NK-92 (cell line): ENCODE results near the gene VASN.

Source experiments
- DNase-seq: peaks from one replicate; lab custom pipeline; 2025; ENCODE audit not compliant: unreplicated experiment; lab: John Stamatoyannopoulos, UW

The VASN gene

DNA sequence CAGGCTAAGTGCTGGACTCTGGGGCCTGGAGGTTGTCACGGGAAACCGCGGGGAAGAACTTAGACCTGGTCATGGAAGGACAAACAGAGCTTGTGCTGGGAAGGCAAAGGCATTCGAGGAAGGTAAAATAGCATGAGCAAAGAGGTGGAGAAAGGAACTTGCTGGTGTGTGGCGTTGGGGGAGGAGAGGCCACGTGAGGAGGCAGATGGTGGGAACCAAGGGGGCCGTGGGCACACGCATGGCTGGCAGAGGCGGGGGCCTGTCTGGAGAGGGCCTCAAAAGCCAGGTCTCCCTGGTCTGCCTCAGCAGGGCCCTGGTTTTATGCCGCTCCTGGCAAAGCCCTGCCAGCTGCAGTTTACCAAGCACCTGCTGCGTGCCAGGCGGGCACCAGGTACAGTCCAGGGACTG lies 29.4 kb downstream of the VASN start:
- no peak for DNase-seq

DNA sequence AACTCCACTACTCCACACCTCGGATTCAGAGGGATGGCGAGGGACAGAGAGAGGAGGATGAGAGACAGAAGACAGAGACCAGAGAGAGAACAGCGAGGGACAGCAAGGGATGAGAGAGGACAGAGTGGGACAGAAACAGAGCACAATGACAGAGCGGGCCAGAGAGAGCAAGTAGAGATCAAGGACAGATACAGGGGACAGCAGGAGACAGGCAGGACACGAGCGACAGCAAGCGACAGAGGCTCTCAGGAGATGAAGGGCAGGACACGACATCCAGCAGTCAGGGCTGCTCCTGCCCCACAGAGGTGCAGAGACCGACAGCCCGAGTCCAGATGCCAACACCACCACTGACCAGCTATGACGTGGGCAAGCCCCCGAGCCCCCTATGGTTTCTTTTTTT lies 29.9 kb downstream of the VASN start:
- no peak for DNase-seq

DNA sequence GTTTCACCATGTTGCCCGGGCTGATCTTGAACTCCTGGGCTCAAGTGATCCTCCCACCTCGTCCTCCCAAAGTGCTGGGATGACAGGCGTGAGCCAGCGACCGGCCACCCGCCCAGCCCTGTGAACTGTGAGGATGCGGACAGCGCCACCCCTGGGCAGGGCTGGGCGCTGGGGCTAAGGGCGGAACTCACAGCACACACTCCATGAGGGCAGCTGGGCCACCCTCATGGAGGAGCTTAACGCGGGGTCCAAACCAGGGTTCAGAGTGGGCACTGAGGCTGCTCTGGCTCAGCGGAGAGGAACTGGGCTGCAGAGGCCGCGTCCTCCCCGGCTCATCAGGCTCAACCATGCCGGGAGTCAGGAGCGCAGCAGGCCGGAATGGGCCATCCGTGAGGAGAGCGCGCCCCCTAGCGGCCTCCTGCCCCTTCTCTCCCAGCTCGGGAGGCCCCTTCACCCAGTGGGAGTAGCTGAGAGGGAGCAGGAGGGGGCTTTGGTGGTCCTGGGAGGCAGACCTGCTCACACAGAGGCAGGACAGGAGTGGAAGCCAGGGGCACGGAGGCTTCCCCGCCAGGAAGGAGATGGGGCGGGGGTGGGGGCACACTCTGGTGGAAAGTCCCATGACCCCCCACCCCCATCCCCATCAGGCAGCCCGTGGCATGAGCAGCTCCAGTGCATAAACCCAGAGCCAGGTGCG lies 30.9 kb downstream of the VASN start:
- DNase-seq, result no peak

DNA sequence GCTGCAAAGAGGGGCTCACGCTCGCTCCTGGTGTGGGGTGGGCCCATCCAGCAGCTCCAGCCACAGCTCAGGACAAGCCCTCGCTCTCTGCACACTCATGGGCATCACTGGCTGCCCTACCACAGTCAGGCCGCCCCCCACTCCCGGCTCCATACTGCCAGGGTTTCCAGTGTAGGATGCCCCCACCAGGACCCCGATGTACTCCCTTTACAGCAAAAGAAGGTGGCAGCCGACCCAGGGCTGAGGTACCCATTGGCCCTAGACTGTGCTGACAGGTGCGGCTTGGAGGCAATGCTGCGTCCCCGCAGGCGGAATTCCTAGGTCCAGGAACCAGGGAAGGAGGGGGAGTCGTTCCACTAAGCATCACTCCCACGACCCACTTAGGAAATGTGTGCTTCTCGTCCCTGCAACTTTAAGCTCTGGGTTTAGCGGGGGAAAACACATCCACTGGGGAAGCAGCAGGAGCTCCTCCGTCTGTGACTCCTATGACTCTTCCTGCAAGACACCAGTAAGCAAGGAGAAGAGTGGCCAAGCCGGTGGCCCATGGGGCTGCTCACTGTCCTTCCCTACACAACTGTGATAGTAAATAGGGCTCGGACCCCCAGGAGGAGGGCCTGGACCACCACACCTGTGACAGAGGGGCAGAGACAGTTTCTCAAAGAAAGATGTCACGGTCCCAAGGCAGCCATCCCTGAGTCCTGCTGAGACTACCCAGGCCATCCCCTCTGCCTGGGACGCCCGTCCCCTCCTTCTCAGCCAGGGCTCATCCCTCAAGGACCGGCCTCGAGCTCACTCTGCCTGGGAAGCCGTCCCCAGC lies 31.7 kb downstream of the VASN start:
- DNase-seq, result no peak

DNA sequence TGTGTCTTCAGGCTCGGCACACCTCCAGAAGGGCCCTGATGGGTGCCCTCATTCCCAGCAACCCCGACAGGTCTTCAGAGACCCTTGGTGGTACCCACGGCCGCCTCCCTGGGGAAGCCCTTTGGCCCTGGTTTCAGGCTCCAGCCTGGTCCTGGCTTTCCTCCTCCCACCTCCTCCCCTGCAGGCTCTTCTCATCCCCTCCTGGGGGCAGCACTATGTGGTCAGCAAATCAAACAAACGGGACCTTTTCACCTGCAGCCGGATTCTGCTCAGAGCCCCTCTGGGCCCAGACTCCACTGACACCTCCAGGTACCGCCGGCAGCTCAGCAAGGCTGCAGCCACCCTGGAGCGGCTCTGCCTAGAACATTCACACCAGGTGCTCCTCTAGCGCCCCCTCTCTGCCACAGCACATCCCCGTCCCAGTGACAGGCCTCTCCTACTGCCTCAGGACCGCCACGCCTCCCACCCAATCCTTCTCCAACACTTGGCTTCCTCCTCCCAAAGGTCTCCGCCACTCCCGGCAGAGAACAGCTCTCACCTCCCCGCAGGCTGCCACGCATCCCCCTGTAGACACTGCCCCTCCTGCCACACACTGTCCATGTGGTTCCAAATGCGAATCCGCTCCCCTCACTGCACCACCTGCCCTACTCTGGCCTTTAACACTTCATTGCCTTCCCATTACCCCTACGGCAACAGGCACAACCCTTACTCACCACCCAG lies 32.8 kb downstream of the VASN start:
- no peak for DNase-seq

DNA sequence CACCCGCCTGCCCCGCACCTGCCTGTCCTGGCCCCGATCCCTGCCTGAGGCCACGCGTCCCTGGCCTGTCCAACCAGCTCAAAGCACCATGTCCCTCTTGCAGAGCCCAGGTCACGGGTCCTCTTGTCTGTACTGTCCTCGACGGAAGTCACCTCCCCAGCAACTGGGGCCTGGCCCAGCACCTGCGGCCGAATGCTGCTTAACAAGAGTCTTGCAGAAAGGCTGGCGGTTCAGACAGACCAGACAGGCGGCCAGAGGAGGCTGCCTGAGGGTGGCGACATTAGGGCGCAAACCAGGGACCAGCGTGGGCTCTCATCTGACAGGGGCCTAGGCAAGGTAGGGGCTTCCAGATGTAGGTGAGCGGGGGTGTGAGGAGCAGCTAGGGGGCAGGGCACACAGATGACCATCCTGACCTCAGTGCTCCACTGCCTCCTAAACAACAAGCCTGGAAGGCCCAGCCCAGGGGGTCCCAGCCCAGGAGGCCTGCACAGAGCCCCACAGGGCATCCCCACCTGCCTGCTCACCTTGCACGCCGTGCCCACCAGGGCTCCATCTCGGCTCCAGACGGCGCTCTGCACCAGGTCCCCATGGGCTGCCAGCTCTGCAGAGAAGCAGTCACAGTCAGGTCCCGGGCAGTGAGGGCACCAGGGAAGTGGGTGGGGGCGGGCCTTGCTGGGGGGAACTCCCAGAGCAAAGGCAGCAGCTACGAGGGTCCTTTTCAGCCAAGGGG lies 33.5 kb downstream of the VASN start:
- no peak for DNase-seq

DNA sequence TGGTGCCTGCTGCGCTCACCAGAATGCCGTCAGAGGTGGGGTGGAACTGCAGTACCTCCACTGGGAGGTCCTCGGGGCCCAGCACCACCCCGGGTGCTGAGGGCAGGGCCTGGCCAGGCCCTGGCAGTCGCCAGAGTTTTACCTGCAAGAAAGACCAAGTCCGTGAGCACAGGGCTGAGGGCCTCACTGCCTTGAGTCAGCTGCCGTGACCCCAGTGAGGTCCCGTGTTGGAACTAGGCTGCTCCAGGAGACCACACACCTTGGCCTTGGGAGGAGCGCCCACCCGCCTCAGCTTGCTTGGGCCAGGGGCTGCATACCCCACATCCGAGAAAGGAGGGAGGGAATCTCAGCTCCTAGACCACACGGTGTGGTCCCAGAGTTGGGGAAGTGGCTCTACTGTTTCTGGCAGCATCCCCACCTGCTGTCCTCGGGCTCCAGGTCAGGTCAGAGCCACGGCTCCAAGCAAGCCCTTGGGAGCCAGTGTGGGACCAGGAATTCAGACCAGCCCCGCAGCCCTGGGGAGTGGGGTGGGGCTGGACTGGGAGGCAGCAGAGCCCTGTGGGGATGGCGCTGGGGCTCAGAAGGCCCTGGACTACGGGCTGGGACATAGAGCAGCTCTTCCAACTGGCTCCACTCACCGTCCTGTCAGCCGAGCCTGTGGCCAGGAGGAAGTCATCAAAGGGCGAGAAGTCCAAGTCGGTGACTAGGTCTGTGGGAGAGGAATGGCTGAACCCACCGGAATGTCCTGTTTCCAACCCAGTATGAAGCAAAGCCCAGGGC lies 36.1 kb downstream of the VASN start:
- no peak for DNase-seq

DNA sequence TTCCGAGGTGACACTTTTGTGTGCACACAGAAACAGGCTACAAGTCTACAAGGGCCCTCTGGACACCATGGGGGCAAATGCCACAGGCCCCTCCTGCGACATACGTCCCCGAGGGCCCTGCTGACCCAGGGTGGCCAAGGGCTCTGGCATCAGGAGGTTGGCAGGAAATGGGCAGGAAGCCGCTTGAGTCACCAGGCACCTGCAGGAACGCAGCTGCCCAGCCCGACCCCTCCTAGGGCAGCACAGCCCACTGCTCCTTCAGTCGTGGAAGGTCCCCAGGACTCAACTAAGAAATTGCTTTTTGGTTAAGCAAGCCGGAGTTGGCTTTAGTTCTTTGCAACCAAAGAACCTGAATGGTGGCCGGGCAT lies 36.7 kb downstream of the VASN start:
- no peak for DNase-seq

DNA sequence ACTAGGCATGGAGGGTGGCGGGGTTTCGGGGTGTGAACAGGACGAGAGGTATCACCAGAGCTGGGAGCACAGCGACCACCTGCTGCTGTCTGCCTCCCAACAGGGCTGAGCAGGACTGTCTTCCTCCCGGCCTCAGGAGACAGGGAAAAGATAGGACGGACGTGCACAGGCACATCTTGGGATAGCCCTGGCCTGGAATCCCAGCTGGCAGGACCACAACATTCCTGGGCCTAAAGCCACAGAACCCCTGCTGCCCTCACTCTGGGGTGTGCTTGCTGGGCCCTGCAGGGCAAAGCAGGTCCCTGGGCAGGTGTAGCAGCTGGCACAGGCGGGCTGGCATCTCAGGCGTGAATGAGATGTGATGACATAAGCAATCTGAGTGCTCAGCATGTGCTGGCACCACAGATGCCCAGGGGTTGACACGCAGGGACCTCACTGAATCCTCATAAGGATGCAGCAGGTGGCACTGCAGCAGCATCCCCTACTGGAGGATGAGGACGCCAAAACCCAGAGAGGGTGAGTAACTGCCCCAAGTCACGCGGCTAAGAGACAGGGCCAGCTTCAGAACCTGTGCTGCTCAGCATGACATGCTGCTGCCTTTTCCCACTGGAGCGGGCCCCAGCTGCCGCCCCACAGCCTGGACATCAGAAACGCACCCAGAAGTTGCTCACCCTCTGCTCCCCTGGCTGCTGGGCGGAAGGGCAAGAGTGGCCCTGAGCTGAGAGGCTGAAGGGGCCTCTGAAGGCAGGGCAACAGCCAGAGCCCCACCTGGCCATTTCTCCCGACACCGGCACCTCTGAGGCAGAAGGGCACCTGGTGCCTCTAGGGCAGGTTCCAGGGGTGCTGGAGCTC lies 37.7 kb downstream of the VASN start:
- no peak for DNase-seq

DNA sequence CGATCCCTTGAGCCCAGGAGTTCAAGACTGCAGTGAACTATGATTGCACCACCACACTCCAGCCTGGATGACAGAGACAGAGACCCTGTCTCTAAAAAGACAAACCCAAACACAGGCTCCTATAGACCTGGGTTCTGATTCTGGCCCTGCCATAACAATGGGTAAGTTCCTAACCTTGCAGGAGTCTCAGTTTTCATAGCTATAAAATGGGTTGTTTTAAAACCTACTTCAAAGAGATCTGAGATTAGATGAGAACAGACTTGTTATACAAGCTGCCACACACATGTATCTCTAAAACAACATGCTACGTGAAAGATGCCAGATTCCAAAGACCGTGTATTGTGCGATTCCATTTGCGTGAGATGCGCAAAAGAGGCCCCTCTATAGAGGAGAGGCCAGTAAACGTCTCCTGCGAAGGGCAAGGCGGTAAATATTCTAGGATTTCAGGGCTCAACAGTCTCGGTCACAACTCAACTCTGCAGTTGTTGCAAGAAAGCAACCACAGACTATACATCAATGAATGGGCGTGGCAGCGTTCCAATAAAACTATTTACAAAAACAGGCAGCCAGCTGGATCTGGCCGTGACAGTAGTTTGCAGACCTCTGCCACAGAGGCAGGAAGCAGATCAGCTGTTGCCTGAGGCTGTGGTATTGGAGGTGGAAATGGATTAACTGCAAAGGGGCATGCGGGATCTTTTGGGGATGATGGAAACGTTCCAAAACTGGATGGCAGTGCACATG lies 38.9 kb downstream of the VASN start:
- no peak for DNase-seq

DNA sequence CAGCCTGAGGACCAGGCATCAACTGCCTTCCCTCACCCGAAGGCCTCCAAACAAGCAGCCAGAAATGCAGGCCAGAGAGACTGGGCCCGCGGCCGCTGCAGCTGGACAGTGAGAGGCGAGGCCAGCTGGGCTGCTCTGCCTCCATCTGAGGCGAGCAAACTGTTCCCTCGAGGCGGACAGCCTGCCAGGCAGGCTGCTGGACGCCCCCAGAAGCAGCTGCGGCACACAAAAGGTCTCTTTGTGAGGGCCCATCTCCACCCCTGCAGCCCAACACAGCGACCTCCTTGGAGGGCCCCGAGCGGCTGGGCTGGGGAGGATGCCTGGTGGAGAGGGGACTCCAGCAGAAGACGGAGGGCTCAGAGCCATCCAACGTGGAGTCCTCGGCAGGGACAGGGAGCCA lies 40.0 kb downstream of the VASN start:
- DNase-seq, result no peak

DNA sequence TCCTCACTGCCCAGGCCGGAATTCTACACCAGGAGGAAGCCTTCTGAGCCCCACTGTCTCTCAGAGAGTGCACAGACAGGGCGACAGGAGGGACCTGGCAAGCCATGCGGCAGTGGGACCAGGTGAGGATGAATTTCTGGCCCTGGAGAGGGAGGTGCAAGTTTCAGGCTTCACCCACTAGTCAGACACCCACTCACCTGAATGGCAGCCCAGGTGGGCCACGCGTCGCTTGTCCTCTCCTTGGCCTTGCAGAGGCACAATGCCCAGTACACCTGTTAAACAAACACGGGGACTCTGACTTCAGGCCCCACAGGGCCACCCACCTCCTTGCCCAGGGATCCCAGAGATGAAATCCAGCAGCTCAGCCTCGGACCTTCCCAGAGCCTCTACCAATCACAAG lies 40.5 kb downstream of the VASN start:
- no peak for DNase-seq

DNA sequence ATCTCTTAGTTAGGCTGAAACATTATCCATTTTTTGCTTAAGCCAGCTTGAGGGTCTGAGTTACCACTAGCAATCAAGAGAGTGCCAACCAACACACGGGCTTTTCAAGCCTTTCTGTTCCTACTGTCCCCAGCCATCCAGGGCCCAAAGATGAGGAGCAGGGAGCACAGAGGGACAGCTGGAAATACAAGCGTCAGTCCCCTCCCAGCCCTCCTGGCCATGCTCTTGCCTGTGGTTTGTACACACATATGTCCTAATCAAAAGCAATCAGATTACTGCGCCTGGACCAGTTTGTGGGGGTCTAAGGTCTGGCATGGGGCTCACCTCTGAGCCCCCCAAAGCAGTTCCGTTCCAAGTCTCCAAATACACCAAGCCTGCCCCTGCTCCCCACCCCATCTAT lies 41.2 kb downstream of the VASN start:
- no peak for DNase-seq

DNA sequence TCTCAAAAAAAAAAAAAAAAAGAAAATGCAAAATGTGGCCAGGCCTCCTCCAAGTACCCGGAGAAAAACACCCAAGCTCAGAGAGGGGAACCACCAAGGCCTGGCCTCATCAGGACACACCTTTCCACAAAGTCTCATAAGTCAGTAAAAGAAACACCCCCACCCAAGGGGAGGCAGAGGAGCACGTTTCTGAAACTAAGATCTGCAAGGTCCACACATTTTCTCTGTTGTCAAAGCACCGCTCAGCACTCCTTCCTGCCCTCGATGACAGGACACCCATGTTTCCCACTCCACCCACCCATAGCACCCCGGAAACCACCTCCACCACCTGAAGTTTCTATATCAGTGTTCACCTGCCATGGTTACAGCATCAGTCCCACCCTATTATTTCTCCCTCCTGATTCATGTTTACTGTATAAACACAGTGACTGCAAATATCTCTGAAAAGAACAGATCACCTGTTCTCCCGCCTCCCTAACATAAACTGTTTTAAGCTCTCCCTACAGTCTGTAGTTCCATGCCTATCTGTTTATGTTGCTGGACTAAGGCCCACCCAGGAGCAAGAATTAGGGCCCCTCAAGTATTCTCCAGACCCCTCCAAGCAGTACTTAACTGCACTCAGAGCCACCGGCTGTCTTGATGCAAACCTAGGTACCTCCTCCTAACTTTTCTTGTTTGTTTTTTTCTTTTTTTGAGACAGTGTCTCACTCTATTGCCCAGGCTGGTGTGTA lies 42.7 kb downstream of the VASN start:
- DNase-seq, result no peak

DNA sequence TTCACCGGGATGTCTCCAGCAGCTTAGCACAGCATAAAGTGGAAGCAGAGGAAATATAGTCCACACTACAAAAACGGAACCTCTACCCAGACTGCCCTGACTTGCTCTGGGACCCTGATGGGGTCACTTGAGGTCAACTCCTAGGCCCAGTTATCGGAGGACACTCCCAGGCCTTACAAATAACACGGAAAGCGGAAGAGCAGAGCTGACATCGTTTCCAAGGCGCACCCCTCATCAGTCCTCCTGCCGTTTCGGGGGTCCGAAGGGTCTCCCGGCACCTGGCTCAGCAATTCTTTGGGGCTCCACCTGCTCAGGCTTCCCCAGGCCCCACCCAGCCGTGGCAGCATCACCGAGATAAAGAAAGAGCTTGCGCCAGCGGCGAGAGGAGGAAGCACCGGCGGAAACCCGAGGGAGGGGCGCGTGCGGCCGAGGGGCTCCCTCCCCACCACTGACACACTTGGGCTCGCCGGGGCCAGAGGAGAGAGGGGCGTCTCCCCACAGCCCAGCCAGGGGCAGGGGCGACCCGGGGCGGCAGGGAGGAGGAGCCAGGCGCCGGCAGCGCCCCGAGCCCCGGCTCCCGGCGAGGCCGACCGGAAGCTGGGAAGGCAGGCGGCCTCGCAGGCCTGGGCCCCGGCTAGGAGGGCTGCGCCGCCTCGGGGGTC lies 44.0 kb downstream of the VASN start:
- no peak for DNase-seq

DNA sequence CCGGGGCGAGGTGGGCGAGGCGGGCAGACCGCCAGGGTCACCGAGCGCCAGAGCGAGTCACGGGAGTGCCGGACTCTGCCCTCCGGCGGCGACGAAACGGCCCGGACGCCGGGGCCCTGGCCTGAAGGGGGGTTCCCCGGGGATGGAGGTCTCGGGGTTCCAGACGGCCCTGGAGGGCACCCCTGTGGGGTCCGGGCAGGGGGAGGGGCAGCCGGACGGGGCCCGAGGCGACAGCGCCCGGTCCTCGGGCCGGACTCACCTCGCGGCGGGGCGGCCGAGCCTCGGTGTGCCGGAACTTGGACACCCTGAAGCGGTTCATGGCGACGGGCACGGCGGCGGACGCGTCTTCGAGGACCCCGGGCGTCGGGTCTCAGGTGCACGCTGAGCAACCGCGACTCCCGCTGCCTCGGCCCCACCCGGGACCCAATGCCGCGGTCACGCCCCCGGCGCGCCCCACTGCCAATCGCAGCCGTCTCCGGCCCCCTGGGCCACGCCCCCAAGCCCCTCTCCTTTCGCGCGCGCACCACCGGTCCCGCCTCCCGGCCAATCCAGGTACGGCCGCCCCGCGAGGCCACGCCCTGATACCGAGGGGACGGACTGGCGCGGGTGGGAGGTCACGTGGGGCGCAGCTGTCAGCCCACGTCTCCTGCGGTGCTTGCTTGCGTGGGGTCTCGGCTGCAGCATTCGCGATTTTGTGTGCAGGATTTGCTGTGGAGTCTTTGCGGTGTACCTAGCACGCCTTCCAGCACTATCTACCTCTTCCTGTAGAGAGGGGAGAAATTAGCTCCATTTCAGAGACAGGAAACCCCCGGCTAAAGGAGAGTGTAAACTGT lies 44.8 kb downstream of the VASN start, which contains the start of gene CORO7:
TSS of gene CORO7 (minus strand) at position 397 of the 833 bp plus-strand sequence. CDS start at position 319, 78 bp downstream.
- DNase-seq, result peak; percentile 94
